NB4 (cell line): ENCODE results near the gene AOPEP.

Experiments used
- CTCF ChIP-seq: IDR thresholded peaks from one replicate; pipeline ENCODE4 v1.5.1; 2012; ENCODE audit warnings: low read depth, low read length
- MYC ChIP-seq: IDR thresholded peaks from 2 replicates; pipeline ENCODE4 v1.6.1; 2011; ENCODE audit warnings: low read depth, low read length
- POLR2A ChIP-seq: IDR thresholded peaks from 2 replicates; pipeline ENCODE4 v1.6.1; 2011; ENCODE audit warnings: mild to moderate bottlenecking; ENCODE audit not compliant: insufficient read length; ENCODE audit errors: extremely low read depth
- TF ChIP-seq, protein P1 (sequence below): IDR thresholded peaks from 2 replicates; pipeline ENCODE4 v1.6.1; 2011; ENCODE audit warnings: low read depth, low read length

DNA sequence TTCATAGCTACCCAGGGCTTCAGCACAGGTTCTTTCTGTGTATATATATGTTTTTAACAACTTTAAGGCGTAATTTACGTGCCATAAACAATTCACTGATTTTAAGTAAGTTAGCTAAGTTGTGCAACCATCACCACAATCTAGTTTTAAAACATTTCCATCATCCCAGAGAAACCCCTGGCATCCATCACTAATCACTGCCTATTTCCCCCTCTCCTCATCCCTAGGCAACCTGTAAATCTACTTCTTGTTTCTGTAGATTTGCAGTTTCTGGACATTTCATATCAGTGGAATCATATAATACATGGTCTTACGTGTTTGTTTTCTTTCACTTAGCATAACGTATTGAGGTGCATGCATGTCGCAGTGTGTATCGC, 299.6 kb downstream of the AOPEP start:
- TF ChIP-seq POLR2A (no peak), CTCF (no peak), MYC (no peak)
- TF ChIP-seq, protein P1, sequence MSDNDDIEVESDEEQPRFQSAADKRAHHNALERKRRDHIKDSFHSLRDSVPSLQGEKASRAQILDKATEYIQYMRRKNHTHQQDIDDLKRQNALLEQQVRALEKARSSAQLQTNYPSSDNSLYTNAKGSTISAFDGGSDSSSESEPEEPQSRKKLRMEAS, result no peak
